ENCODE measurements around the gene GSG1L2.
A peak's percentile ranks its signal among the peaks of the same experiment; 100 is the strongest.

GSG1L2 gene

GRCh38 chr17:9771465-9771864 lies 50.4 kb downstream of the GSG1L2 start:
- DNase-seq (ENCODE audit: low read depth, low spot score) = no peak
- in situ Hi-C loops (cut with HindIII; ENCODE audit: low sequenced_read_pairs) = no loop called here
- no peak overlapping the region for H3K4me3 ChIP-seq (ENCODE audit: low read depth, low read length)

GRCh38 chr17:9769036-9769695 lies 52.7 kb downstream of the GSG1L2 start:
- no peak overlapping the region for H3K4me3 ChIP-seq (ENCODE audit: low read depth, low read length)
- no peak for DNase-seq (ENCODE audit: low read depth, low spot score)
- TF ChIP-seq CTCF (IDR thresholded peaks at IDR 0.05; ENCODE audit: low read depth, low read length) = no peak
- in situ Hi-C loops (cut with HindIII; ENCODE audit: low sequenced_read_pairs) = no loop called here

More at GRCh38 chr17:9771465-9771864, 50.4 kb downstream of the GSG1L2 start:
- no peak for TF ChIP-seq CTCF (IDR thresholded peaks at IDR 0.05; ENCODE audit: low read depth, low read length)

- DNase-seq (ENCODE audit: low read depth, low spot score) = peak; percentile 33
- TF ChIP-seq CTCF (IDR thresholded peaks at IDR 0.05; ENCODE audit: low read depth, low read length) = peak; percentile 25
- no peak overlapping the region for H3K4me3 ChIP-seq (ENCODE audit: low read depth, low read length)
- in situ Hi-C loops (cut with HindIII; ENCODE audit: low sequenced_read_pairs) = no loop called here
Observed at GRCh38 chr17:9768381-9768934, 53.4 kb downstream of the GSG1L2 start.

GRCh38 chr17:9767432-9767991 lies 54.4 kb downstream of the GSG1L2 start:
- in situ Hi-C loops (cut with HindIII; ENCODE audit: low sequenced_read_pairs) = no loop called here
- no peak for DNase-seq (ENCODE audit: low read depth, low spot score)
- H3K4me3 ChIP-seq (ENCODE audit: low read depth, low read length) = no peak overlapping the region
- no peak for TF ChIP-seq CTCF (IDR thresholded peaks at IDR 0.05; ENCODE audit: low read depth, low read length)

- no peak overlapping the region for H3K4me3 ChIP-seq (ENCODE audit: low read depth, low read length)
- DNase-seq (ENCODE audit: low read depth, low spot score) = no peak
- in situ Hi-C loops (cut with HindIII; ENCODE audit: low sequenced_read_pairs) = no loop called here
- no peak for TF ChIP-seq CTCF (IDR thresholded peaks at IDR 0.05; ENCODE audit: low read depth, low read length)
Observed at GRCh38 chr17:9766970-9767369, 54.9 kb downstream of the GSG1L2 start.

GRCh38 chr17:9765322-9765721 lies 56.6 kb downstream of the GSG1L2 start:
- TF ChIP-seq CTCF (IDR thresholded peaks at IDR 0.05; ENCODE audit: low read depth, low read length) = no peak
- in situ Hi-C loops (cut with HindIII; ENCODE audit: low sequenced_read_pairs) = no loop called here
- no peak for DNase-seq (ENCODE audit: low read depth, low spot score)
- no peak overlapping the region for H3K4me3 ChIP-seq (ENCODE audit: low read depth, low read length)

Data from astrocyte of the spinal cord (primary cell).